GM19043 (cell line): Measurements from ENCODE around the gene LARGE2.

Experiments
- ATAC-seq: cut with Tn5 transposase; IDR thresholded peaks from one replicate; pipeline ENCODE4 v1.9.1; 2021; ENCODE audit warnings: low read depth; ENCODE audit not compliant: unreplicated experiment

Gene LARGE2

DNA sequence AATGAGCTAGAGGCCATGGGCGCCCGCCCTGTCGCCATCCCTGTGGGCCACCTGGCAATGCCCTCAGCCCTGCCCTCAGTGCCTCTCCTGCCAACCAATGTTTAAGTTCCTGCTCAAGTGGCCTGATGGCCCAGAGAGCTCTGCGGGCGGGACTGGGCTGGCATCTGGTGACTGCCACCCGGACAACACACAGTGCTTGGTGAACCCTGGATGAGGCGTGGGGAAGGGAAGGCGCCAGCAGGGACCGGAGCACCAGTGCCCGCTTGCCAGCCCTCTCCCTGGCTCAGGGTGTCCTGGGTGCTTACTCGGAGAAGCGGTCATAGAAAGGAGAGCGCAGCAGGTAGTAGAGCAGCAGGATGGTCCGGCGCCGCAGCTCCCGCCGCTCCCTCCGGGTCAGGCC is 8.9 kb upstream of the LARGE2 start:
- no peak for ATAC-seq

GRCh38 chr11:45913942-45914635 is 8.4 kb upstream of the LARGE2 start:
- no peak for ATAC-seq

DNA sequence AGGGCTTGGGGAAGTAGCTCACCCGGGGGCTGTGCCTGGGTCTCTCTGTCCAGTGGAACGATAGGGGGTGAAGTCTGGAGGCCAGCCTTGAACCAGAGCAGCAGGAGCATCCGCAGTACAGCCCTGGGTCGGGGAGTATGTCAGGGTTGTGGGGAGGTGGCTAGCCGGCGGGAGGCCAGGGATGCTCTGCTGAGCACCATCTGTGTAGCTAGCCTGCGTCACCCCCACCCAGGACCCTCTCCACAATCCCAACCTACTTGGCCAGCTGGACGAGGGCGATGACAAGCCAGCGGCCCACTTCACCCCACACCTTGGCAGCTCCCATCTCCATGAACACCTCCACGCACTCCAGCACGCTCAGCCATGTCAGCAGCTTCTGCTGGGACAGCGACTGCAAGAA is 7.0 kb upstream of the LARGE2 start:
- no peak for ATAC-seq

DNA sequence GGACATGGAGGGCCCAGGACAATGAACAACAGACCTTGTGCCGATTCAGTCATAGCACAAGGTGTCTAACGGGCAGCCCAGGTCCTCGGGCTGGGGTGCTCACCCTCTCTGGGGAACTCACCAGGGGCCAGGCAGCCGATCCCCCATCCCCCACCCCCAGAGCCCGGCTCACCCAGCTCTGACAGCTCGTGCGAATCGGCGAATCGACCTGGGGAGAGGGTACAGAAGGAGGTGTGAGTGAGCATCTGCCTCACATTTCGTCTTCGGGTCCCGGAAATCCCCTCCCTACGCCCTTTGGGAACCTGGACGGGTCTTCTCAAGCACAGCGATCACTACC is 5.2 kb upstream of the LARGE2 start:
- no peak for ATAC-seq

DNA sequence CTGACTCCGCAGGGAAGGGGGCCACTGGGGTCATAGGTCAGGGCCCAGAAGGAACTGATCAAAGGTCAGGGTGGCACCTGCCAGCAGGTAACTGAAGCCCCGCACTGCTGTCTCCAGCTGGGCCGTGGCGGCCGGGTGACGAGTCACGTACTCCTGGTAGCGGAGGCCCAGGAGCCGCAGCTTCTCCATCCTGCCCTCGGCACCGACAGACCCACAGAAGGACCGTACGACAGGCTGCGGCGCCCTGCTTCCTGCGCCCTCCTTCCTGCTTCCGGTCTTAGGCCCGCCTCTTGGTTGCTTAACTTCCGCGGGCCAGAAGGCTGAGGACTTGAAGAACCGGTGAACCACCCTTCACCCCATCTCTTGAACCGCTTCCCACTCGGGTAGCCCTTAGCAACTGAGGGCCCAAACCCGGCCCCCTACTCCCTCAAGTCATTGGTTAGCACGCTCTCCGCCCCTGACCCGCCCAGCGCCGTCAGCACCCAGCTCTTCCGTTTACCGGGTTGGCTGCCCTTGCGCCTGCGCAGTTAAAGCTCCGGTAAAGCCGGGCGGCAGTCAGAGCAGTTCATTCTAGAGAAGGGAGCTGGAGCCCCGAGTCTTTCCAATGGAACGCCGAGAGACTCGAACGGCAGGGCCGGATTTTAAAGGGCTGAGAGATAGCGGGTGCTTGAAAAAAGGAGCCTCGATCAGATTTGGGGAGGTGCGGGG is 4.7 kb upstream of the LARGE2 start, which contains the start of gene PEX16:
TSS of gene PEX16 (minus strand) at position 255 of the 708 bp plus-strand sequence. CDS start at position 189, 66 bp downstream.
- ATAC-seq, result peak; percentile 86

GRCh38 chr11:45918331-45918941 is 4.0 kb upstream of the LARGE2 start:
- ATAC-seq, result no peak

DNA sequence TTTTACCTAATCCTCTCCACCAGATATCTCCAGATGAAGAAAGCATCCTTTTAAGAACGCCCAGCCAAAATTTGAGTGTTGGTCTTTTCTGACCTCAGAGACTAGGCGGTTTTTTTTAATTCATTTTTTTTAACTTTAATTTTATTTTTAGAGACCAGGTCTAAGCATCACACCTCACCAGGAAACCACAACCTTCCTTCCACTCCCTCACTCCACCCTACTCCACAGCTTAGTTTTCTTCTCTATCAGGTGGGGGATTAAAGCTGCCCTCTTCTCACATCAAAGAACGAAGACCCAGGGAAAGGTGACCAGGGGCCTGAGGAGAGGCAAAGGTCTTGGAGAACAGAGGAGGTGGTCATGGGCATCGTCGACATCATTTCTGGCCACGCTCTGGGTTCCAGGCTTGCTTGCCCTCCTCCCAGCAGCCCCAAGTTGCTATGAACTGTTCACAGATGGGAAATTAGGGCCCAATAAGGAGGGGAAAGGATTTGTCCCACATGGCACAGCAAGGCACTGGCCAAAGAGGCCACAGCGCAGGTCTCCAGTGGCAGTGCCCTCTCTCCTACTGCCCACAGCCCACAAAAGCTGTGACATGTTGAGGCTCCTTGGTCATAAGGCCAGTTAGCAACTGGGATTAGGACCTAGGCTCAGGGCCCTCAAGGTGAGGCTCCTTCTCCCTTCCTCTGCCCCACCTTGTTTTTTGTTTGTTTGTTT is 3.3 kb upstream of the LARGE2 start:
- ATAC-seq, result no peak

DNA sequence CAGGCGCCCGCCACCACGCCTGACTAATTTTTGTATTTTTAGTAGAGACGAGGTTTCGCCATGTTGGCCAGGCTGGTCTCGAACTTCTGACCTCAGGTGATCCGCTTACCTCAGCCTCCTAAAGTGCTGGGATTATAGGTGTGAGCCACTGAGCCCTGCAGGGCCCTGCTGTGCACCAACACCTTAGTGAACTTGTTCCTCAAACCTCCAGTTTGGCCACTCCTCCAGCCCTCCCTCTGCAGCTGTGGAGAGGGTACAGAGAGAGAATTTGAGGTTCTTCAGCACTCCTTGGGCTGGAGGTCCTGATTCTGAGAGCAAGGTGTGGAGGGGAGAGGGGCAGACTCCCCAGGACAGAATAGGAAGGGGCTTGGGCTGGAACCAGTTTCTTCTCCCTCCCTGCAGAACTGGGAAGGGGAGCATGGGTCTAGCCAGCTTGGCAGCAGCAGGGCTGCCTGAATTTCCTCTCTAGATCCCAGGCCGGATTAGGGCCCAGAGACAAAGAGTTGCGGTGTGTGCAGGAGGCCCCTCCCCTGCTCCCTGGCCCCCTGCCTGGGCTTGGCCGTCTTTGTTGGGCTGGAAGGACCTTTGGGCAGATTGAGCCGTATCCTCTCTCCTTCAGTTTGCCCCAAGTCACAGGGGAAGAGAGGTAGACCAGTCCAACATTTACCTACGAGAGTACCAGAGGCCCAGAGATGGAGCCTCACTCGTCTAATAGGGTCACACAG is 2.5 kb upstream of the LARGE2 start:
- ATAC-seq, result no peak

DNA sequence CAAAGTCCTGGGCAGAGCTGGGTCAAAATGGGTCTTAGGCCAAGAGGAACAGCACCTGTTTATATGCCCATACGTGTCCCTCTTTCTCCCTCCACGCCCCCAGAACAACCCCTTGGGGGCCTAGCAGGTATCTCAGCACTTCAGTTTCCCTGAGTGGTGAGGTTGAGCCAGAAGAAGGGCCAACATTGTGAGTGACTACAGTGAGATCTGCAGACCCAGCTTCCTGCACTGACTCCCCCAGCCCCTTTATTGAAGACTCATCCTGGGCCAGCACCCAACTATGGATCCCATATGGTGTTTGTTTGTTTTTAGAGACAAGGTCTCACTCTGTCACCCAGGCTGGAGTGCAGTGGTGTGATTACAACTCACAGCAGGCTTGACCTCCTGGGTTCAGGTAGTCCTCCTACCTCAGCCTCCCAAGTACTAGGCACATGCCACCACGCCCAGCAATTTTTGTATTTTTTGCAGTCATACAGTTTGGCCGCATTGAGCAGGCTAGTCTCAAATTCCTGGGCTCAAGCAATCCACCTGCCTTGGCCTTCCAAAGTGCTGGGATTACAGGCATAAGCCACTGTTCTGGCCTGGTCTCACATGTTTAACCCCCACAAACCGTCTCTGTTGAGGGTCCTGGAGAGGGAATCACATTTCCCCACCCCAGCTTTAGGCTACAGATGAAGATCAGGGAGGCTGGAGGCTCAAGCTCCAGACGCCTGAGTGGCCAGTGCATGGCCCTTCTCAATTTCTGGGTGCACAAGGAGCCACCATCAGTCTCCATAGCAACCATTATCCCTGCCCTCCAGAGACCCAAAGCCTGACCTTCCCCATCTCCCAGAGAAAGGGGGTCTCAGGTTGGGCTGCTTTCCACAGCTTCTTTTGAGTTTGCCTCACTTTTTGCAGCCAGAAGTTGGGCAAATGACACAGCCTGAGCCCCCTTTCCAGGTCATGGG is 1.7 kb upstream of the LARGE2 start:
- ATAC-seq, result no peak

DNA sequence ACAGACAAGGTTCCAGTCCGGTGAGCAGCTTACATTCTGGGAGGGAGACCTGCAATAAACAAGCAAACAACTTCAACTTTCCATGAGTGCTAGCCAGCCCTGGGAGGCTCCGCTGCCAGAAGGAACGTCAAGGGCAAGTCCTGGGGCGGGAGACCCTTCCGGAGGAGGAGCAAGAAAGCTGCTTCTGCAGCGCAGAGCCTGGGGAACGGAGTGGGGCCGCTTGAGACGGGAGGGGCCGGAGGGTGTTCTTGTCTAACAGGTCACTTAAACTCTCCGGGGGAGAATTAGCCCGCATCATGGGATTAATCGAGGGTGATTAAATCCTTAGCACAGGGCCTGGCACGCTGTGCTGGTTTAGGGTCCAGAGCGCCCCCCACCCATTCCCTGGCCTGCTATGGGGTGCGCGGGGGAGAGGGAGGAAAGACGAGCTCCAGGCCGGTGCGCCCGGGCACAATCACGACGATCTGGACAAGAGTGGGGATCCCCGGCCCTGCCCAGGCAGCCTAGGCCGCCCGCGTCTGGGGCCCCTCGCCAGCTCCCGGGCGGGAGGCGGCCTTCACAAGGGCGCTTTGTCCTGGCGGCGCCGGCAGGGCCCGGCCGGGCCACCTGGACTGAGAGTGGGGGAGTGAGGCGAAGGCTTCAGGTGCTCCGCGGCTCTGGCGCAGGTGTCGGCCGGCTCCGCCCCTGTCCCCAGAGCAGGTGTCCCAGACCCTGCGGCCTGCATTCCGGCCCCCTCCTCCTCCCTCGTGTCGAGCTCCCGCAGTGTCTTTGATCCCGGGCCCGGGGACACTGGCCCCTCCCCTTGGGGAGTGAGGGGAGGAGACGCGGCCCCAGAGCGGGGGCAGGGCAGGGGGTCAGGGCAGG is 663 bp upstream of the LARGE2 start:
- no peak for ATAC-seq

GRCh38 chr11:45924036-45924915 is 1.8 kb downstream of the LARGE2 start:
- no peak for ATAC-seq

- ATAC-seq, result no peak
Observed at GRCh38 chr11:45924927-45925326, 2.5 kb downstream of the LARGE2 start.

DNA sequence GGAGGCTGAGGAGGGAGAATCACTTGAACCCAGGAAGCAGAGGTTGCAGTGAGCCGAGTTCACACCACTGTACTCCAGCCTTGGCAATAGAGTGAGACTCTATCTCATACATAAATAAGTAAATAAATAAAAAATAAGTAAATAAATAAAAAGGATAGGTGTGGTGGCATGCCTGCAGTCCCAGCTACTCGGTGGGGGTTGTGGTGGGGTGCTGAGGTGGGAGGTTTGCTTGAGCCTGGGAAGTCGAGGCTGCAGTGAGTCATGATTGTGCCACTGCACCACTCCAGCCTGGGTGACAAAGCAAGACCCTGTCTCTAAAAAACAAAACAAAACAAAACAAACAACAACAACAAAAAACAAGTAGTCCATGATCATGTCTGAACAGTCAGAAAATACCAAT is 3.1 kb downstream of the LARGE2 start:
- ATAC-seq, result no peak

DNA sequence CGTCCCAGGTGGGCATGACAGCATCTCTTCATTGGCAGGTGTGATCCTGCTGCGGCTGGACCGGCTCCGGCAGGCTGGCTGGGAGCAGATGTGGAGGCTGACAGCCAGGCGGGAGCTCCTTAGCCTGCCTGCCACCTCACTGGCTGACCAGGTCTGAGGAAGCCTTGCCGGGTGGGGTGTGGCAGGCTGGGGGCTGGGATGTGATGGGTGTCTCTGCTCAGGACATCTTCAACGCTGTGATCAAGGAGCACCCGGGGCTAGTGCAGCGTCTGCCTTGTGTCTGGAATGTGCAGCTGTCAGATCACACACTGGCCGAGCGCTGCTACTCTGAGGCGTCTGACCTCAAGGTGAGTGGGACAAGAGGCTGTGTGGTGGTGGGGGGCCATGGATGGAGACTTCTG is 3.5 kb downstream of the LARGE2 start:
- no peak for ATAC-seq

DNA sequence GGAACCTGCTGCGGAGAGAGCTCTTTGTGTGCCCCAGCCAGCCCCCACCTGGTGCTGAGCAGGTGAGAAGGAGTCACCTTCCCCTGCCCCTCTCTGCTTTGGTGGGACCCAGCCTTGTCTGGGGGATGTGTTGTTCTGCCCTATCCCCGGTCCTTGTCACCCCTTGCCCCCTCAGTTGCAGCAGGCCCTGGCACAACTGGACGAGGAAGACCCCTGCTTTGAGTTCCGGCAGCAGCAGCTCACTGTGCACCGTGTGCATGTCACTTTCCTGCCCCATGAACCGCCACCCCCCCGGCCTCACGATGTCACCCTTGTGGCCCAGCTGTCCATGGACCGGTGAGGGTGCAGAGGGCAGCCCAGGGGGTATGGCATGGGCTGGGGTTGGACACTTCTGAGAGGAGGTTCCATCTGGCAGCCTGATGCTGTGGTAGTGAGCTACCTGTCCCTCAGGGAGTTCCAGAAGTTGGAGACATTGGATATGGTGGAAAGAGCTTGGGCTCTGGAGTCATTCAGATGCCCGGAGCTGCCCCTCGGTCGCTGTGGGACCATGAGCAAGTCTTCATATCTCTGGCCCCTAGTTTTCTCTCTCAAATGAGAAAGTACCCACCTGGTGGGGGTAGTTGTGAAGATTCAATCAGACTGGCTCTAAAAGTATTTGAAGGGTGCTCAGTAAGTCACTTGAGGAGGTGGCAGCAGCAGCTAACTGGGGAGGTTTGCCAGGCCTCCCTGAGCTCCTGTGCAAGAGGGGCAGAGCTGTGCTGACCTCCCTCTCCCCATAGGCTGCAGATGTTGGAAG is 4.3 kb downstream of the LARGE2 start:
- ATAC-seq, result no peak

DNA sequence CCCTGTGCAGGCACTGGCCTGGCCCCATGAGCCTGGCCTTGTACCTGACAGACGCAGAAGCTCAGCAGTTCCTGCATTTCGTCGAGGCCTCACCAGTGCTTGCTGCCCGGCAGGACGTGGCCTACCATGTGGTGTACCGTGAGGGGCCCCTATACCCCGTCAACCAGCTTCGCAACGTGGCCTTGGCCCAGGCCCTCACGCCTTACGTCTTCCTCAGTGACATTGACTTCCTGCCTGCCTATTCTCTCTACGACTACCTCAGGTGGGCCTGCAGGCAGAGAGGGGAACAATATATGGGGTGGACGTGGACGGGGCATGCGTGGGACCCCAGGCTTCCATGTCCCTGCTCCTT is 4.9 kb downstream of the LARGE2 start:
- no peak for ATAC-seq
